Measurements from ENCODE around the gene STK38.

DNA sequence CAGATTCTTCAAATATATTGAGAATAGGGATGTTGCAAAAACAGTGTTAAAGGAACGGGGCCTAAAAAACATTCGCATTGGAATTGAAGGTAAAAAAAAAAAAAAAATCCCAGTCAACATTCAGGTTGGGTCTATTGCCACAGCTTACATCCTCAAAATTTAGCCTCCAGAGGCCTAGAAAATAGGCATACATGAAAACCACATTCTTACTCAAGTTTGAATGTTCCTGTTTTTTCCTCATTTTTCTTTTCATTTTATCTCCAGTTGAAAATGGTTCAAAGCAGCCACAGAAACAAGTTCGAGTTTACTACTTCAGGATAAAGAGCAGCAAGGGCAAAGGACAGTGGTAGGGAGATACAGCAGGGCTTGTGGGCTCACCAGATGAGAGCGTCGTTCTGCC lies 62.5 kb downstream of the STK38 start:
- TF ChIP-seq REST (IDR thresholded peaks at IDR 0.05; ENCODE audit: insufficient read depth in 1 of 2, low read depth in 2 of 2, low read length in 2 of 2) (no peak), POLR2AphosphoS5 (IDR thresholded peaks at IDR 0.05; ENCODE audit: low read depth, low read length) (no peak), SIN3A (IDR thresholded peaks at IDR 0.05; ENCODE audit: borderline replicate concordance, insufficient read depth, low read length) (no peak)
